NOMO-1 treated with DMSO at 0.1 percent for 48 hours (cell line): ENCODE measurements around the gene GNAO1.

Source experiments
- DNase-seq: peaks from one replicate; lab custom pipeline; 2025; ENCODE audit not compliant: unreplicated experiment; lab: John Stamatoyannopoulos, UW

GNAO1 gene

DNA sequence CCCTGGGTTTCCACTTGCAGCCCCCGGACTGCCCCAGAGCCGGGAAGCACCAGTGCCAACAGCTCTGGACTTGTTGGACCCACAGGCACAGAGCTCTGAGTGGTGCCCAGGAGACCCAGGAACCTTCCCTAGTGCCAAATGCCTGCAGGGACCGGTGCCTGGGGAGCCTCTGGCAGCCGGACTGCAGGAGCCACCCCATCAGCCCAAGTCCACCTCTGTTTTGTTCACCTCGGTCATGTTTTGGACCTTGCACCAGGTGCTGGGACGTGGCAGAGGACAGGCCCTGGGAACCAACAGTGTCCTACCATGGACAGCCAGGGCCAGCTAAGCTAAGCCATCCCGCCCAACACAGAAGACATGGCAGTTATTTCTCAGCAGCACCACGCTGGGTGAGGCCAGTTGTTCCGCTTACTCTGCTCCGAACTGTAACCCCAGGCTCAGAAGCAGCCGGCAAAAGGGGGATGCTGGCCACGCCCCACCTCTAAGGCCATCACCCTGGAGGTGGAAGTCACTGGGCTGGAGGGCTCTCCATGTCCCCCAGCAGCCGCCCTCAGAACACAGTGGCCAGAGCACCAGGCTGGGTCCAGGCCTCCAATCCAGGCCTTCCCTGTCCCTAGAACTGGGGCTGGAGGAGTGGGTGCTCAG lies 154.2 kb downstream of the GNAO1 start:
- no peak for DNase-seq

DNA sequence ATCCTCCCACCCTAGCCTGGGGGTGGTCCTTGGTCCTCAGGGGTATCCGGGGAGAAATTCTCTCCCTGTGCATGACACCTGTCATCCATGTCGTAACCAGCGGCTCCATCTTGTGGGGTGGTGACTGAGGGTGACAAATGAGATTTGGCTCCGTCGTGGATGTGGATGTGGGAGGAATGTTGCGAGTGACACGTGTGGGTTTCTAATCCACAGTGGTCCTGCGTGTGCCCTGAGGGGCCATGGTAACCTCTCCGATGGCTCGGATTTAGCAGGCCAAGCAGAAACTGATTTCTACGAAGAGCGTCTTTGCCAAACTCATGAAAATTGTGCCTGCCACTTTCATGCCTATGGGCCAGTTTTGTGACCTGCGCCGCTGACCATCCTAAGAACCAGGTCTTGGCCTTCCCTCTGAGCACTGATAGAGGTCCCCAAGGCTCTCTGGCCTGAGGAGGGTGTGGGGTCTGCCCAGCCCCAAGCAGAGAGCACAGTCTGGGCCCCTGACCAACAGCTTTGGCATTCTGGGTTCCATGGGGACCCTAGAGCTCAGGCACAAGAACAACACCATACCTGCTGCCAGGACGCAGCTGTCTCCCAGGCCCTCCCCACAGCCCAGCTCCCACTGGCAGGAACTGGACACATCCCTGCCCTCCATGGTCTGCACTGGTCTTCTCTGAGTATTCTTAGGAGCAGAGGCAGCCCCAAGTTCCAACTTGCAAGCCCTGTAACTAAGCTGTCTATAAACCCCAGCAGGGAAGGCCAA lies 155.0 kb downstream of the GNAO1 start:
- no peak for DNase-seq

DNA sequence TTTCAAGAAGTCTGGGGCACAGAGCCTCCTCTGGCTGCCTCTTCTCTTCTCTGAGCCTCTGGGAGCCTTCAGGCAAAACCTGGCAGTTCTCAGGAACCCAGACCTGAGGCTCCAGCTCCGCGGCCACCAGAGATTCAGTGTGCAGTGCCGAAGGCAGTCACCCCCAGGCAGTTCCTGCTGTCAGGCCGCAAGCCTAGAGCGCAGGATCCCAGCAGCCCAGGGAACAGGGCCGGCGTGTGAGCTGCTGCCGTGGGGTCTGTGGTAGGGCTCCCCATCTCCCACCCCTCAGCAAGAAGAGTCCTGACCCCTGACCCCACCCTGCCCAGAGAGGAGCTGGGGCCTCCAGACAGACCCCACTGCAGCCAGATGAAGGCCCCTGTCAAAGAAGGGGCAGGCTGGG lies 155.9 kb downstream of the GNAO1 start:
- DNase-seq: no peak

DNA sequence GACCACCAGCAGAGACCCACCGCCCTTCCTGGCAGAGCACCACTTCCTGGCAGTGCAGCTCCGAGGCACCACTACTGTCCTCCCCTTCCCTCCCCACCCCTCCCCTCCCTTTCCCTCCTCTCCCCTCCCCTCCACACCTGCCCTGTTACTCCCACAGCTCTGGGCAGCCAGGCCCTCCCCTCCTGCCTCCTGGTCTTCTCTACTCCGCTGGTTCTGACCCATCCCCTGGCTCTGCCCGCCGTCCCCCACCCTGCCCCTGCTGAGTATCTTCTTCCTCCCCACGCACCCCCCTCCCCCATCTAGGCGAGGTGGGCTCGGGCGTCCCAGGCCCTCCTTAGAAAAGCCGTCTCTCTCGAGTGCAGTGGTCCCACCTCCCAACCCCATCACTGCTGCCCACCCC lies 156.4 kb downstream of the GNAO1 start:
- no peak for DNase-seq

DNA sequence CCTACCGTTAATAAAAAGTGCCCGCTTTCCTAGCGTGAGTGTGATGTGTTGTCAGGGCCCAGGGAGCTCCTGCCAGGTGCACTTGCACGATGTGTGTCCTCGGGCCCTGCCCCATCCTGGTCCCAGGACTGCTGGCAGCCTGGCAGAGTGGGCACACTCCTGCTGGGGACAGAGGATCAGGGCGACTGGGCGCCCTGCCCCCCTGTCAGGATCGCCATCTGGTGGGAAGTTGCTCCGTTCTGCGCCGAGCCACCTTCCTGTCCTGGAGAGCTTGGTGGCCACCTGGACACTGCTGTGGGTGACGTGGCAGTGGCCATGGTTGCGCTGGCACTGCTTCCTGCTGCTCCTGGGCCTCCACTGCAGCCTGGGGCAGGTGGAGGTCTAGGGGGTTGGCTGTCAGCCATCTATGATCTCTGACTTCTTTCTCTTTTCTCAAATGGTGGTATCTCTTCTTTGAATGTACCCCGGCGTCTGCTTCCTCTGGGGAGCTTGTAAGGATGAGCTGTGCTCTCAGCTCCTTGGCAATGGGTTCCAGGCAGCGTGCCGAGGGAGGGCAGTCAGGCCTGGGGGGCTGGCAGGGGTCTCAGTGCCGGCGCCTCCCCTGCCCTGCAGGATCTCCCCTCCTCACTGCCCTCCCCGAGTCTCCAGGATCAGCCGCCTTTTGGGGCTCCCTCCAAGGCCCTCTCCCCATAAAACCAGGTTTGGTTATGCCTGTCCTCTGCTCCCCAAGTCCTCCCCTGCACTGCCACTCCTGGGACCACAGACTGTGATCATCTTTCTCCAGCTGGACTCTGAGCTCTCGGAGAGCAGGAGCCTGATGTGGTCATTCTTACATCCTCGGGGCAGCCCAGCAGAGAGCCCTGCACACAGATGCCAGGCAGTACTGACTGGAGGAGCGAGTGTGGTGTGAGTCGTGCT lies 157.1 kb downstream of the GNAO1 start:
- DNase-seq: peak; percentile 60

DNA sequence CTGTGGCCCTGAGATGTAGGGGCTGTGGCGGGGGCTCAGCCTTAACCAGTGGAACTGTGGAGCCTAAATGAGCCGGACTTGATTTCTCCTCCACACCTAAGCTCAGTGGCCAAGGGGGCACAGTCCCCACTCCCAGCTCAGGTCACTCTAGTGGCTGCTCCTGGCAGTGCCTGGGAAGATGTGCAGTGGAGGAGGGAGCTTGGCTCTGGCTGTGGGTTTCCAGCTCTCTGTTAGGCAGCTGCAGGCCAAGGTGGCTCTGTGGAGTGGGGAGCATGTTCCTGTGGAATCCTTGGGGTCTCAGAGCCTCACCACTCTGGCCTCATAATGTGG lies 157.8 kb downstream of the GNAO1 start:
- DNase-seq: no peak

DNA sequence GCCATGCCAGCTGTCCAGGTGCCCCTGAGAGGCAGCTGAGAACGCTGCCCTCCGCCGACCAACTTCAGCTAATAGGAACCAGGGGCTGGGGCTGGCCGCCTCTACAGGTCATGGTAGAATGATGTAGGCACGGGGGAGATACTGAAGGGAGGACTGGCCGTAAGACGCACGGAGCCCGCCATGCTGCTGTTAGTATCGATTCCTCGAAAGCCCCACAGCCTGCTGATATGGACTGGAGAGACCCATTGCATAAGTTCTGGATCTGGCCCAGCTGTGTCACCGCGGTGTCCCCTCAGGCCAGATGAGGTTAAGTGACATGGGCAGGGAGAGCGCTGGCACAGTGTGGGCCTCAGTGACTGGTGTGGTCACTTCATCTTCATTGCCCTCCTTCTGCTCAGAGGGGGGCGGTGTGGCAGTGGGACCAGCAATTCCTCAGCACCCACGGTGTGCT lies 158.4 kb downstream of the GNAO1 start:
- DNase-seq: no peak

DNA sequence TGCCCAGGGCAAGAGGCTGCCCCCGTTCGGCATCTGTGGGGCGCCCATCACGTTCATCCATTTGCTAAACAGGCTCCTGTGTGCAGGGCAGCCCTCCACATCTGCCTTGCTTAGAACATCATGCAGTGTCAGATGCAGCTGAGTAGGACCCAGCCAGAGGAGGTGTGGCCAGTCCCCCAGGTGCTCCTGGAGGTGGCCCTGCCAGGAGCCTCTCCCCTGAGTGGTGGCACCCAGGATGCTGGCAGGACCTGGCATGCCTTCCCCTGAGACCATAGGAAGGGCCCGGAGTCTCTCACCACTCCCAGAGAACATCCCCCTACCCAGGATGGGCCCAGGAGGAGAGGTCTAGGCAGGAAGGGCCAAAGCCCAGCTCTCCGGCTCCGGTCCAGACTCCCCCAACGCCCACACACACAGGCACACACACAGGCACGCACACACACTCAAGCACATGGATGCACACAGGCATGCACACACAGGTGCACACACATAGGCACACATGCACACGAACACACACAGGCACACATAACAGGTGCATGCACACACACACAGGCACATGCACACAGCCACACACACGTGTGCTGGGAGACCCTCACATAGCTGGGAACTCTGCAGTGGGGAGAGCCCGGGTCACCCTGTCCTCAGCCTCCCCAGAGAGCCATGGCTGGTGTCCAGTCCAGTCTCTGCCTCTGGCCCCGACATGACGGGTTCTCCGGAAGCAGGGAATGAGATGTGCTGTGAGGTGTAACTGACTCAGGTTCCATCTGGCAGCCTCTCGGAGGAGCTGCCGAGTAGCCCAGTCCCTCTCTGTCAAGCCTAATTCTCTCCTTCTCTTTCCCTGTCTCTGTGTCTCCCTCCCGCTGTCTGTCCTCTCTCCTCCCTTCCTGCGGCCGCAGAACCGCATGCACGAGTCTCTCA lies 159.5 kb downstream of the GNAO1 start:
- no peak for DNase-seq

DNA sequence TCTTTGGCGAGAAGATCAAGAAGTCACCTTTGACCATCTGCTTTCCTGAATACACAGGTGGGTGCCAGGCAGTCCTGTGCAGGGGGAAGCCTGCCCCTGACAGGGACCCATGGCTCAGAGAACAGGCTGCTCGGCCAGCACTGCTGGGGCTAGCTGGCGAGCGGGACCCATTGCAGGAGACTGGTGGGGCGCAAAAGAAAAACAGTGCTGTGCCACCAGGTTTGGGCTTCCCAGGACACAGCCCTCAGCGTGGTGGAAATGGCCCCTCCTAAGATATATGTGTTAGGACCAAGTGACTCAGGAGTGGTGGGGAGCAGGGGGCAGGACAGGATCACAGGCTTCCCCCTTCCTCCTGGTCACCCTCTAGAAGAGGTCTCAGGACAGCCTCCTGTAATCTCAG lies 160.2 kb downstream of the GNAO1 start:
- no peak for DNase-seq

DNA sequence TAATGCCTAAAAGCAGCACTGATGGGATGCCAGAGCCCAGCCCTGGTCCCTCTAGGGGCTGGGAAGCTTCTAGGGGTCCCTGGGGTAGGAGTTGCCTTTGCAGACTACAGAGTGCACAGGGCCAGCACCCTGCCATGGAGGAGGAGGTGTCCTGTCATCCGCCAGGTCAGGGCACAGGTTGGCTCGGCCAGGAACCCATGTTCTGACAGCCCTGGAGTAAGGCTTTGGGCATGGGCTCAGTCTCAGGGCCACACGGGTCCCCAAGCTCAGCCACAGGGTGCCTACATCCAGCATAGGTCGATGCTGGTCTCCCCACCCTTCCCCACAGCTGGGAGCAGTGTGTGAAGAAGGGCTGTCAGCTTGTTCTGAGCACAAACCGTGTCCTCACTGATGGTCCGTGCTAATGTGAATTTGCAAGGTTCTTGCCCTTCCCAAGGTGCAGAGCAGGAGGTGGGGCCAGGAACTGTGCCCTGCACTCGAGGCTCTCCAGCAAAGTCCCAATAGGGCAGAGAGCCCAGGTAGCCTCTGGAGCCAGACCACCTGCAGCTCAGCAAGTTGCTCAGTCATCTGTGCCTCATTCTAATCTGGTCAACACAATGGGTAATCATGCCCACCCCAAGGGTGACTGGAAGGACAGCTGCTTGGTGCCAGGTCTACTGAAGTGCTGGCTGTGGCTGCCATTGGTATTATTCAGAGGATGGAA lies 161.2 kb downstream of the GNAO1 start:
- no peak for DNase-seq

DNA sequence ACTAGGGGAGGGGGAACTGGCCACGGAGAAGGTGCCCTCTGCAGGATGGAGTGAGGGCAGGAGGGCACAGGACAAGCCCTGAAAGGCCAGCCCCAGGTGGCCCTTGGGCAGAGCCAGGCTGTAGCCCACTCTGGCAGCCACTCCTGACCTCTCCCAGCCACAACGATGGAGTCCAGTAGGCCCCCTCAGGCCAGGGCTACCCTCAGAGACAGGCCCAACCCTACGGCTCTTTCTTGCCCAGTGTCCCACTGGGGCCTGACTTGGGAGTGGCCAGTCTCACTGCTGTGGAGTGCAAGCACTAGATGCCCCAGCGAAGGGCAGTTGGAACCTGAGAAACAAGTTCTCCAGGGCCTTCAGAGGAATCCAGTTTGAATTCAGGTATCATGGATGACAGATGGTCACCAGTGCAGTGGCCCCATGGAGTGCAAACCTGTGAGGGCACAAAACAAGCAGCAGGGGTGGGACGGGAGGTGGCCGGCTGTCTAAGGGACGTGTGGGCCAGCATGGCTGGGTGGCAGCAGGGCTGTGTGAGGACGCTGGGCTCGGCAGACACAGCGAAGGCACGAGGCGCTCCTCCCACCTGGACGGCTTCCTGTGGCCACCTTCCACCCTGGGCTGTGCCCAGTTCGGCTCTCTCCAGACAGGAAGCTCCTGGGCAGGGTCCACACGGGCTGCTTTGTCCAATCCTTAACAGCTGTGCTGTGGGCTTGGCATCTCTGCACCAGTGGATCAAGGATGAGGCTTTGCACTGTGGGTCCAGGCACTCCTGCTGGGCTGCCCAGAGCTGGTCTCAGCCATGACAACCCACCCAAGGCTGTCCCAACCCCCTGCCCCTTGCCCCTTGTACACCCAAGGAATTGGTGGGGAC lies 162.0 kb downstream of the GNAO1 start:
- no peak for DNase-seq

DNA sequence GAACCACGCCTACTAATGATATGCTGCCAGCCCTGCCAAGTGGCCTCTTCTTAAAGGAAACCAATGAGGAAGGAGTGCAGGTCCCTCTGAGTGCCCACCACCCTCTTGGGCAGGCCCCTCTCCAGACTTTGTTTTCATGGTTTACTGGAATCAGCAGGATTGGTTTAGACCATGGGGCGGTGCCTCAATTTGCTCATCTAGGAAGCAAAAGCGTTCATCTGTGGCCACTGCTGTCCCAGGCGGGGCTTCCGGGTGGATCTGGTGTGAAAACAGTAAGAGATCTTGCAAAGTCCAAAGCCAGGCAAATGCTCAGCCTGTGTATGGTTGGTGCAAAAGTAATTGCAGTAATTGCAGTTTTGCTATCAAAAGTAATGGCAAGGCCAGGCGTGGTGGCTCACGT lies 162.7 kb downstream of the GNAO1 start:
- no peak for DNase-seq

DNA sequence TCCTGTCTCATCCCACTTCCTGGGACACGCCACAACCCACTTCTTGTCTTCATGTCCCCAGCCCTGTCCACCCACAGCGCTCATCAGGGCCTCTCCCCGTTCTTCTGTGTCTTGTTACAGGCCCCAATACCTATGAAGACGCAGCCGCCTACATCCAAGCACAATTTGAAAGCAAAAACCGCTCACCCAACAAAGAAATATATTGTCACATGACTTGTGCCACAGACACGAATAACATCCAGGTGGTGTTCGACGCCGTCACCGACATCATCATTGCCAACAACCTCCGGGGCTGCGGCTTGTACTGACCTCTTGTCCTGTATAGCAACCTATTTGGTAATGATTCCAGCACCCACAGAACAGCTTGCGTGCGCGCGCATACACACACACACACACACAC lies 163.5 kb downstream of the GNAO1 start:
- DNase-seq: no peak

DNA sequence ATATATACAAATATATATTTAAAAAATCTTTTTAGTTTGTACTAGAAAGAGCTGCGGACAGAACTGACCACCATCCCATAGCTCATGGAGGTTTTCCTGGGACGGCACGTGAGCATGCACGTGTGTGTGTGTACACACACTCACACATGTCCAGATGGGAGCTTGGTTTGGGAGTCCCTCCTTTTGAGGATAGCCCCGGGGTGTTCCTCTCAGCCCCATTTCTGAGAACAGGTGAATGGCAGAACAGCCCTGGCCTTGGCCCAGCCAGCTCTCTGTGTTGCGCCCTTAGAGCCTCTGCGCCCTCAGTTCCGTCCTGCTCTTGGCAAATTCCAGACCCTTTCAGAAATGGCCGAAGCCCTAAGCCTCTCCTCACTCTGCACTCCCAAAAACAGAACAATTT lies 163.9 kb downstream of the GNAO1 start:
- DNase-seq: no peak

DNA sequence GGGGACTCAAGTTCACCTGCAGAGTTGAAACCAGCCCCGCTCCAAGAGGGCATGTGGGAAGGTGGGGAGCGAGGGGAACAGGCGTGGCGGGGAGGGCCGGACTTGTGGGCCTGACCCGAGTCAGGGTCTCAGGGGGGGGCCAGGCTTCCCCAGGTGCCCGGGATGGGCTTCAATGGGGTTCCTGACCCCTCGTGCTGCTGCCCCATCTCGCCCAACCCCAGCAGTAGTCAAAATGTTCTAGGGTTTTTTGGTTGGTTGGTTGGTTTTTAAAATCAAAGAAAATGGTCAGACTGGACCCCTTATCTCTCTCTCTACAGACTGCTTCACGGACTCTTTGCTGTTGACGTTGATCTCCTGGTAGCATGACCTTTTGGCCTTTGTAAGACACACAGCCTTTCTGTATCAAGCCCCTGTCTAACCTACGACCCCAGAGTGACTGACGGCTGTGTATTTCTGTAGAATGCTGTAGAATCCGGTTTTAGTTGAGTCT lies 164.5 kb downstream of the GNAO1 start:
- no peak for DNase-seq

DNA sequence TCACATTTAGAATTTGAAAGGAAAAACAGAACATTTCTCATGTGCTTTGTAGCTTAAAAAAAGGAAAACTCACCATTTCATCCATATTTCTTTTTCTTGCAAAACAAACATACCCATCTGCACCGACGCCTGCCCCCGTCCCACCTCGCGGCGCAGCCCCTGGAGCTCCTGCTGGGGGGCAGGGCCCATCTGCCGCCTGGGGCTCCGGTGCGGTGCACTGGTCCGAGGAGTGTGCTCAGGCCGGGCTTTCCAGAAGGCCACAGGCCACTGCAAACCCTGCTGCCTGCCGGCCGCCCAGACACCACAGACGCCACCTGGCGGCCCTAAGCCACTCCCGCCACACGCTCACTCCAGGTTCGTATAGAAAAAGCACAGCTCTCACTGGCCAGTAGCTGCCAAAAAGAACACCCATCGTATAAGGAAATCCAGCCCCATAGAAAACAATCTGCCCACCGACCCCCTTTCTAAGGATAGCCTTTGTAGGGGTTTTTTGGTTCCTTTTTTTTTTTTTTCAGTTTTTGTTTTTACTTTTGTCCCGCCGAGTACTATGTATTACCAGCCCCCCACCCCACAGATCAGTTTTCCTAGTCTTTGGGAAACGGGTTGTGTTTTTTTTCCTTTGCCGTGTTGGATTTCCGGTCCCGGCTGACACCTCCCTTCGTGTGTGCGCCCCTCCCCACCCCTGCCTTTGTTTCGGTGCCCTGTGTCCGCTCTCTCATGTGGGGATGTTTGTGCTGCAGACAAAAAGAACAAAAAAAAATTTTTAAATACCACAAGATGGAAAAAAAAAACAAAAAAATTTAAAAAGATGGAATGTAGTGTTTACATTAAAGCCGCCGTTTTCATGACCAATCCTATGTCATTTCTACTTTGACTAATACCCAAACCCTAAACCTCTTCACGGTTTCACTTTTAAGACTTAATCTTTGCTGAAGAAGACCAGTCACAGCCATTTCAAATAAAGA lies 165.3 kb downstream of the GNAO1 start:
- peak; percentile 84 for DNase-seq

DNA sequence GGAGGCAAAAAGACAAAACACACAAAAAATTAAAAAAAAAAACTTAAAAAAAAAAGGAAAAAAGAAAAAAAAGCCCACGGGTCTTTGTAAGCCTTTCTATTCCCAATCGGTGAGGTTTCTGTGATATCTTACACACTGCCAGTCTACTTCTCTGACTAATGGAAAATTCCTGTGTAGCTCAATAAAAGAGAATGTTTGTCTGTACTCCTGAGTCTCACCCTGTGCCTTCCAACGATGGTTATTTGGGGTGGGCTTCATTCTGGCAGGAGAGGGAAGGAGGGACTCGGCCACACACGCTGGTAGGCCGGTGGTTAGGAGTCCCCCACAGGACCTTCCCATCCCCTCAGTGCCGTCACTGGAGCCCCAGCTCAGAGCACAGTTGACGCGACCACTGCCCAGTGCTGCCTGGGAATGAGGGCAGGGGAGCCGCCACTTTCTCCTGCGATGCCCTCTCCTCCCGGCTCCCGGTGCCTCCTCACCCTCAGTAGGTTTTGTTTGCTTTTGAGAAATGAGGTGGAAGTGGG lies 166.0 kb downstream of the GNAO1 start:
- DNase-seq: peak; percentile 12
